Kidney tubule cell (primary cell): ENCODE measurements around the gene SLC22A17.
"Not testable (repeated sequence)": the region's sequence is repeated elsewhere in the genome, so short reads cannot be mapped to it uniquely, and the experiment has no call there.

Experiments
- DNase-seq: peaks from one replicate; pipeline ENCODE4 v3.0.0-alpha.2; 2018; ENCODE audit warnings: low spot score

Gene SLC22A17

DNA sequence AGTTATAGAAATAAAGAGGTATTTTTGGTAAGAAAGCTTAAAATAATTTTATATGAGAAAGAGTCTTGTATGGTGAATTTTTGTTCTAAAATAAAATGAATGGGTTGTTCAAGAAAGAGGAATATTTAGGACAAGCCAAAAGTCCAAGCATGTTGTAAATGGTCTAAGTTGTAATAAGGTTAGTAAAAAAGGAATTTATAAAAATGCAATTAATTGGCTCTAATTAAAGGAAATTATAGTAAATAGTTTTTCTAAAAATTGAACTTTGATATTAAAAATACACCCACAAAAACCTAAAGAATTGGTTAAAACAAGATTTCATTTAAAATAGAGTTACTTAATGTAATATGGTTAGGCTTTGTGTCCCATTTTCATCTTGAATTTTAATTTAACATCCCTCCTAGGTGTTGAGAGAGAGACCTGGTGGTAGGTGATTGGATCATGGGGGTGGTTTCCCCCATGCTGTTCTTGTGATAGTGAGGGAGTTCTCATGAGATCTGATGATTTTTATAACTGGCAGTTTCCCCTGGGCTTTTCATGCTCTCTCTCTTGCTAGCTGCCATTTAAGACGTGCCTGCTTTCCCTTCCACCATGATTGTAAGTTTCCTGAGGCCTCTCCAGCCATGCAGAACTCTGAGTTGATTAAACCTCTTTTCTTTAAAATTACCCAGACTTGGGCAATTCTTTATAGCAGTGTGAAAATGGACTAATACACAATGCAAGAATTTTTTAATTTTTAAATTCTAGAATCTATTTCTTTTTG, 13.0 kb downstream of the SLC22A17 start:
- DNase-seq: no peak

DNA sequence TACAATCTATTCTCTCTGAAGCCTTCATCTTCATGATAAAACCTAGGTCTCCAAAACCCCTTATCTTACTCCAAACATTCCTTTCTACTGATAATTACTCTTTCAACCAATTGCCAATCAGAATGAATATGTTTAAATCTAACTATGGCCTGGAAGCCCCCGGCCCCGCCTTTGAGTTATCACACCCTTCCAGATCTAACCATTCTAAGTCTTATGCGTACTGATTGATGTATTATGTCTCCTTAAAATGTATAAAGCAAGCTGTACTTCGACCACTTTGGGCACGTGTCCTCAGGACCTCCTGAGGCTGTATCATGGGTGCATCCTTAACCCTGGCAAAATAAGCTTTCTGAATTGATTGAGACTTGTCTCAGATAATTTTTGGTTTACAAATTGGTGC, 17.1 kb downstream of the SLC22A17 start:
- DNase-seq: no peak

DNA sequence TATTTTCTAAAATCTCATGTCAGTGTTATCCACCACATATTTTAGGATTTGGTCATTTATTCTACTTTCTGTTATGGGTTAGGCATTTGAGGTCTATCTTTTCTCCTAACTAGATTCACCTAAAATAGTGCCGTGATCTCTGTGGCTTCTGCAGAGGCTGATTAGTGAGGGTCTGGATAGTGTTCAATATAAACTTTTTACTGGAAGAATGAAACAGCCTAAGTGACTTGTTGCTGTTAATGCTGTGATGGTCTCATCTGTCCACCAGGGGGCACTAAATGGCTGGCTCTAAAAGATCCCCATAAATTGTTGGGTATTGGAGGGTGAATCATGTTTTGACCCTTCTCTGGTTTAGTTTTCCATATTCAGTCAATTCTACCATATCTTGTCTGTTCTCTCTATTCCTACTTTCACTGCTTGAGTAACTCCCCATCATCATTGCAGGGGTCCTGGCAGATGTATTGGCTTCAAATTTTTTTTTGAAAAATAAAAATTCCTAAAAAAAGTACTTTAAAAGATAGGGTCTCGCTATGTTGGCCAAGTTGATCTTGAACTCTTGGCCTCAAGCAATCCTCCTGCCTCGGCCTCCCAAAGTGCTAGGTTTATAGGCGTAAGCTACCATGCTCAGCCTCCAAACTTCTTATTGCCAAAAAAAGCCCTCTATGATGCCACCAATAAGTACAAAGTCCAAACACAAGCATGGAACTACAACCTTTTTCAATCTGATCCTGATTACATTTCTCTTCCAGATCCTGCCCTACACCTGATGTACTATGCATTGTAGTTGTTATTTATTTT, 24.5 kb downstream of the SLC22A17 start:
- DNase-seq: peak; percentile 71

DNA sequence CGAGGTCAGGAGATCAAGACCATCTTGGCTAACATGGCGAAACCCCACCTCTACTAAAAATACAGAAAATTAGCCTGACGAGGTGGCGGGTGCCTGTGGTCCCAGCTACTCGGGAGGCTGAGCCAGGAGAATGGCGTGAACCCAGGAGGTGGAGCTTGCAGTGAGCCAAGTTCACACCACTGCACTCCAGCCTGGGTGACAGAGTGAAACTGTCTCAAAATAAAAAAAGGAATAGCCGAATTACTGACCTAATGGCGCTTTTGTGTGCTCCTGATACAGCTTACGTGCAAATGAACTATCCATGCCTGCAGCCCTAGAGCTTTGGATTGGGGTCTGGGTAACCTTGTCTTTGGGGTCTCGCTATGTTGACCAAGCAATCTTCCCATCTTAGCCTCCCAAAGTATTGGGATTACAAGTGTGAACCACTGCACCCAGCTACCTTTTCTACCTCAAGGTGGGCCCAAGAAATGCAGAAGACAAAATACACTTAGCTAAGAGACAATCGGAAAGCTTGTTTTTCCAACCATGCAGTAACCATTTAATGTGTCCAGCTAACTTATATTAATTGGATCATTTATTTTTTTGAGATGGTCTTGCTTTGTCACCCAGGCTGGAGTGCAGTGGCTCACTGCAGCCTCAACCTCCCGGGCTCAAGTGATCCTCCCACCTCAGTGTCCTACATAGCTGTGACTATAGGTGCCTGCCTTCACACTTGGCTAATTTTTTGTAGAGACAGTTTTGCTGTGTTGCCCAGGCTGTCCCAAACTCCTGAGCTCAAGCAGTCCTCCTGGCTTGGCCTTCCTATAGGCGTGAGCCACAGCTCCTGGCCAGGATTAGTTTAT, 26.0 kb downstream of the SLC22A17 start:
- DNase-seq: no peak

DNA sequence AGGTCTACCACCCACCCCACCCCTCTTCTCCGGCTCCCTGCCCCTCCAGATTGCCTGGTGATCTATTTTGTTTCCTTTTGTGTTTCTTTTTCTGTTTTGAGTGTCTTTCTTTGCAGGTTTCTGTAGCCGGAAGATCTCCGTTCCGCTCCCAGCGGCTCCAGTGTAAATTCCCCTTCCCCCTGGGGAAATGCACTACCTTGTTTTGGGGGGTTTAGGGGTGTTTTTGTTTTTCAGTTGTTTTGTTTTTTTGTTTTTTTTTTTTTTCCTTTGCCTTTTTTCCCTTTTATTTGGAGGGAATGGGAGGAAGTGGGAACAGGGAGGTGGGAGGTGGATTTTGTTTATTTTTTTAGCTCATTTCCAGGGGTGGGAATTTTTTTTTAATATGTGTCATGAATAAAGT, 26.9 kb downstream of the SLC22A17 start:
- not testable (repeated sequence) for DNase-seq

DNA sequence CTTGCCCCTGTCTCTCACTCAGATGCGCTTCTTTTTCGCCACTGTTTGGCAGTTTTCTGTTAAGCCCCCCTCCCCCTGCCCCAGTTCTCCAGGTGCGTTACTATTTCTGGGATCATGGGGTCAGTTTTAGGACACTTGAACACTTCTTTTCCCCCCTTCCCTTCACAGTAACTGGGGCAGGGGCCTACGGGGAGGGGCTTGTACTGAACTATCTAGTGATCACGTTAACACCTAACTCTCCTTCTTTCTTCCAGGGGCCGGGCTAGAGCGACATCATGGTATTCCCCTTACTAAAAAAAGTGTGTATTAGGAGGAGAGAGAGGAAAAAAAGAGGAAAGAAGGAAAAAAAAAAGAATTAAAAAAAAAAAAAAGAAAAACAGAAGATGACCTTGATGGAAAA, 27.7 kb downstream of the SLC22A17 start:
- DNase-seq: no peak

DNA sequence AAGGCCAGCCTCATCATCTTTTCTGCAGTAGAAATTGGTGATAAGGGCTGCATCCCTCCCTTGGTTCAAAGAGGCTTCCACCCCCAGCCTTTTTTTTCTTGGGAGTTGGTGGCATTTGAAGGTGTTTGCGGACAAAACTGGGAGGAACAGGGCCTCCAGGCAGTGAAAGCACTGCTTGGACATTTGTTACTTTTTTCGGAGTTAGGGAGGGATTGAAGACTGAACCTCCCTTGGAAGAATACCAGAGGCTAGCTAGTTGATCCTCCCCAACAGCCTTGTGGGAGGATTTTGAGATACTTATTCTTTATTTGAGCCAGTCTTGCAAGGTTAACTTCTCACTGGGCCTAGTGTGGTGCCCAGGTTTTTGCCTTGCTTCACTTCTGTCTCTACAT, 28.2 kb downstream of the SLC22A17 start:
- no peak for DNase-seq

DNA sequence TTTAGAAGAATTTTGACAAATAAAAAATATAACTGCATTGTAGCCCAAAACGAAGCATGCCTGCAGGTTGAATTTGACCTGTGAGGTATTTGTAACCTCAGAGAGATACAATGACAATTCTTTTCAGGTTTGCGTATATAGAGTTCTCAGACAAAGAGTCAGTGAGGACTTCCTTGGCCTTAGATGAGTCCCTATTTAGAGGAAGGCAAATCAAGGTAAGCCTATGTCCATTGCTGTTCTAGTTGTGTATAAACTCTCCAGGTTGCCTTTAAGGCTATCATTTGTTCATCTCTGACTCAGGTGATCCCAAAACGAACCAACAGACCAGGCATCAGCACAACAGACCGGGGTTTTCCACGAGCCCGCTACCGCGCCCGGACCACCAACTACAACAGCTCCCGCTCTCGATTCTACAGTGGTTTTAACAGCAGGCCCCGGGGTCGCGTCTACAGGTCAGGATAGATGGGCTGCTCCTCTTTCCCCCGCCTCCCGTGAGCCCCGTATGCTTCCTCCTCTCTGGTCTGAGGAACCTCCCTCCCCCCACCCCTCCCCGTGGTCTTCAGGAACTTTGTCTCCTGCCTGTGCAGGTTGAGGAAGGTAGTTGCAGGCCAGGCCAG, 28.7 kb downstream of the SLC22A17 start:
- DNase-seq: no peak

DNA sequence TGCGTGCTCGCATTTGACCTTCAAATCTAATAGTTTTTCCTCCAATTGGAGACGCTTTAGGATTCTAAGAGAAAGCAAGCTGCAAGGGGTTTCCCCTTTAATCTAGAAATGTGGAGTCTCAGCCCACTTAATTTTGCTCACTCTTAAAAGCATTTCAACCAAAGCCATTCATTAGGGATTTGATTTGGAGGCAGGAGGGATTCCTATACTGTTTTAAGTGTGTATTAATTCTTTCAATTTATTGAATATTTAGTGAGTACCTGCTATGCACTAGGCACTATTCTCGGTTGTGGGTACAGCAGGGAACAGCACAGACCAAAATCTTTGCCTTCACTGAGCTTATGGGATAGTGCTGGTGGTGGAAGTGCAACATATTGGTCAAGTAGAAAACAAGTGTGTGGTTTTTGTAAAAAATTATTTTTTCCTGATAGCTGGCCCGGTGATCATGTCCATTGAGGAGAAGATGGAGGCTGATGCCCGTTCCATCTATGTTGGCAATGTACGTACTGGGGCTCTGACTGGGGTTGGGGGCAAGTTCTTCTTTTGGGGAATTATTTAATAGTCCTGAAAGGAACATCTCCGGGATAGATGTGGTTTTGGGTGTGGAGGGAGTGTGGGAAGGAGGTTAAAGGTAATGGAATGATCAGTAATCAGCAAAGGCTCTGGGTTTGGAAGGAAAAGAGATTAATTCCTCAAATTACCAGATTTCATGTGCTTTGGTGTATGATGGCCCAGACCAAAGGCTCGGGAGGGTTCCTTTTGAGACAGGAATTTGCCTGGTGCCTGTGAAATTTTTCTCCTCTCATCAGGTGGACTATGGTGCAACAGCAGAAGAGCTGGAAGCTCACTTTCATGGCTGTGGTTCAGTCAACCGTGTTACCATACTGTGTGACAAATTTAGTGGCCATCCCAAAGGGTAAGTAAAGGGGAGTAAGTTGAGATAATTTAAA, 29.8 kb downstream of the SLC22A17 start:
- peak; percentile 34 for DNase-seq

DNA sequence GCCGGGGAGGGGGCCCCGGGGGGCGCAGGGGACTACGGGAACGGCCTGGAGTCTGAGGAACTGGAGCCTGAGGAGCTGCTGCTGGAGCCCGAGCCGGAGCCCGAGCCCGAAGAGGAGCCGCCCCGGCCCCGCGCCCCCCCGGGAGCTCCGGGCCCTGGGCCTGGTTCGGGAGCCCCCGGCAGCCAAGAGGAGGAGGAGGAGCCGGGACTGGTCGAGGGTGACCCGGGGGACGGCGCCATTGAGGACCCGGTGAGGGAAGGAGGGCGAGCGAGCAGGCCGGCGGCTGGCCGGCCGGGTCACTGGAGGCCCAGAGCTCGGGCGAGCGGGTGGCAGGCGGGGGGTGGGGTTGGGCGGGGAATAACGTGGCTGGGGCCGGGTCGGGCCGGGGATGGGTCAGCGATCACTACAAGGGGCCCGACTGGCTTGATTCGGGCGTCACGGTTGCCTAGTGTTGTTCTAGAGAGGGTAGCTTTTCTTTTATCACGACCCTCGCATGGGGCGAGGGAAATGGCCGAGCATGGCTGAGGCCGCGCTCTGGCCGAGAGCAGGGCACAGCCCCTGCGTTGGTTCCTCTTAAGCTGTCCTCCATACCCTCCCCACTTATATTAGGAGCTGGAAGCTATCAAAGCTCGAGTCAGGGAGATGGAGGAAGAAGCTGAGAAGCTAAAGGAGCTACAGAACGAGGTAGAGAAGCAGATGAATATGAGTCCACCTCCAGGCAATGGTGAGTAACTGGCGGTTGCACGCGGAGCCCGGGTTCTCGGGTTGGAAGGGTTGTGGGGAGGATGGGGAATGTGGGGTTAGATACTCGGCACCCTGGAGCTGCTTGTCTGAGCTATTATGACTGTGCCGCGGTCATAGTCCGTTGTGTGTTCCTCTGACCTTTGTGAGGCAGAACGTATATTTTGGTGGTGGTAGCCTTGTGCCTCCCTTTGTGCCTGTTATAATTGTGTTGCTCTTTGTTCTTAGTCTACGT, 30.8 kb downstream of the SLC22A17 start:
- DNase-seq: peak; percentile 76

DNA sequence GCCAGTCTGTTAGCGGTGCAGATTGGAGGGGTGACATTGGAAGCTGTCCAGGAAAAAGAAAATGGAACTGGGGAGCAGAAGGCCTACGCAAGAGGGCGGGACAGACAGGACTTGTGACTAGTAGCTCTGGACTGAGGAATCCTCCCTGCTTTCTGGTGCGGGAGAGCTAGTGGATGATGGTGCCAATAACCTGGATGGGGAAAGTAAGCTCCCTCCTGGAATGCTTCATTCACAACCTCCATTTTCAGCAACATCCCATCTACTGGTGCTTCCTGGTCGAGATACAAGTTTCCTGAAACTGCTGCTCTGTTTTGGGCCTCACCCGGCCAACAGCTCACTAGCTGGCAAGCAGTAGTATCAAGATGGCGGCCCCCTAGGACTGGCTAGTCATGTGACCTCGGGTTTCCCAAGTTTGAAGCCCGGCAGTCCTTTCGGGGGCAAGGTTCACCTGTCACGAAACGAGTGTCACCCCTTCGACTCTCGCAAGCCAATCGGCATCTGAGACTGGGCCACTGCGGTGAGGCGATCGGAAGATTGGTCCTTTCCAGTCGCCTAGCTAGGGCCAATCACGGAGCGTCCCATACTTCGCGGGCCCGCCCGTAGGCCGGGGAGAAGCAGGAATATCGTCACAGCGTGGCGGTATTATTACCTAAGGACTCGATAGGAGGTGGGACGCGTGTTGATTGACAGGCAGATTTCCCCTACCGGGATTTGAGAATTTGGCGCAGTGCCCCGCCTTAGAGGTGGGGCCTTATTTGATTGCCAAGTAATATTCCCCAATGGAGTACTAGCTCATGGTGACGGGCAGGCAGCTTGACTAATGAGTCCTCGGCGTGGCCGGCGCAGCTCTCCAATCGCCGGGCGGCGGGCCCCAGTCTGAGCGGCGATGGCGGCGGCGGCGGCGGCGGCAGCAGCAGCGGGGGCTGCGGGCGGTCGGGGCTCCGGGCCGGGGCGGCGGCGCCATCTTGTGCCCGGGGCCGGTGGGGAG, 31.8 kb downstream of the SLC22A17 start, which contains the start of gene PABPN1:
TSS of gene PABPN1 (plus strand) at position 874 of the 988 bp plus-strand sequence. CDS start at position 887, 13 bp downstream.
- DNase-seq: peak; percentile 100

DNA sequence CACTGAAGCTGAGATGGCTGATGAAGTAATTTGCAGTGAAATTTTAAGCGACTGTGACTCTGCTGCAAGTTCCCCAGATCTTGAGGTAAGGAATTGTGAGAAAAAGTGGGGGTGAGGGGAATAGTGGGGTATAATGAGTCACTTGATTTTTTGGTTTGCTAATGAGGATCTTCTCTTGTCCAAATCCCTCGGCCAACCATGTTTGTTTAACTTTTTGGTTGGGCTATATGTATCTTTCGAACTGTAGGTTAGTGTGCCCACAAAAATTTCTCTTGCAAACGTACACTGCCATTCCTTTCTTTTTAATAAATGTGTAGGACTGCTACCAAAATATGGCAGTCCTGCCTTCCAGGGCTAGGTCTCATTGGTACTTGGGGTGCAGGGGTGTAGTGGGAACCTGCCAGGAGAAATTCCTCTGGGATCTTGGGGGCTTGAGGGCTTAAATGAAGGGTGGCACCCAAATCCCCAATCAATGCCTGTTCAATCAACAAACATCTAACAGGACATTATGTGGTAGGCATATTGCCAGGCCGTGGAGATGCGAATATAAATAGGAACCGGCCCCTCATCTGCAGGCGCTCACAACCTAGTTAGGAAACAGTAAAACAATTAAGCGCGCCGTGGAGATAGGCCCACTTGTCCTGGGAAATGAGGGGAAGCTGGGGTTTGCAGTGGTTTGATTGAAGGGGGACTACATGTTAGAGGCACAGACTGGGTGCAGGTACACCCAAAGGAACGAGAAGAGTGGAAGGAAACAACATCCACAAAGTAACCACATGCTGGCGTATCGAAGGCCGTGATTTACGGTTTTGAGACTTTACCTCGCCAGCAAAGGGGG, 32.7 kb downstream of the SLC22A17 start:
- no peak for DNase-seq

DNA sequence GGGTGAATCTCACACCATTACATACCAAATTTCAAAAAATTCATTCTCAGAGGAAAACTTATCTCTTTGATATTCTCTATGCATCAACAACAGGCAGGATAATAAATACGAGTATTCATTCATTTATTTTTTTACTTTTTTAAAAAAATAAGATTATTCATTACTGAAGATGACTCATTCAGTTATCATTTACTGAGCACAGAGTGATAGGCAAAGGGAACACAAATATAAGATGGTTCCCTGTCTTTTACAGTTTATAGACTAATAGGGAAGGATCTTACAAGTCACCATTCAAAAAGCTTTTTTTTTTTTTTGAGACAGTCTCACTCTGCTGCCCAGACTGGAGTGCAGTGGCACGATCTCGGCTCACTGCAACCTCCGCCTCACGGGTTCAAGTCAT, 36.4 kb downstream of the SLC22A17 start:
- no peak for DNase-seq

DNA sequence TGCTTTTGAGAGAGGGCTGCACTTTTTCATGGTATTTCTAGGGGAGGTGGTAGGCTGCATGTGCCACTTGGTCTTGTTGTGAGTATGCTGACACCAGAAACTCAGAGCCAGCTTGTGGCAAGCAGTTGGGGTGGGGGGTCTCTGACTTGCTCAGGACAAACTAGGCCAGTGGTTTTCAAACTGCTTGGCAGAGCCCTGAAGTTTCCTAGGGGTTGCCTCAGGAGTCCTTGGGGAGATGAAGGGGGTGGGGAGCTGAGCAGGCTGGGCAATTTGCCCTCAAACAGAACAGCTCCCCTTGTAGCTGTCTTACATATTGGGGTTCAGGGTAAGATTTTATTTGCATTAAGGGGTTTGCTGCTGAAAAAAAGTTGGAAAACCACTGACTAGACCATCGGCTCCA, 42.1 kb downstream of the SLC22A17 start:
- DNase-seq: no peak

DNA sequence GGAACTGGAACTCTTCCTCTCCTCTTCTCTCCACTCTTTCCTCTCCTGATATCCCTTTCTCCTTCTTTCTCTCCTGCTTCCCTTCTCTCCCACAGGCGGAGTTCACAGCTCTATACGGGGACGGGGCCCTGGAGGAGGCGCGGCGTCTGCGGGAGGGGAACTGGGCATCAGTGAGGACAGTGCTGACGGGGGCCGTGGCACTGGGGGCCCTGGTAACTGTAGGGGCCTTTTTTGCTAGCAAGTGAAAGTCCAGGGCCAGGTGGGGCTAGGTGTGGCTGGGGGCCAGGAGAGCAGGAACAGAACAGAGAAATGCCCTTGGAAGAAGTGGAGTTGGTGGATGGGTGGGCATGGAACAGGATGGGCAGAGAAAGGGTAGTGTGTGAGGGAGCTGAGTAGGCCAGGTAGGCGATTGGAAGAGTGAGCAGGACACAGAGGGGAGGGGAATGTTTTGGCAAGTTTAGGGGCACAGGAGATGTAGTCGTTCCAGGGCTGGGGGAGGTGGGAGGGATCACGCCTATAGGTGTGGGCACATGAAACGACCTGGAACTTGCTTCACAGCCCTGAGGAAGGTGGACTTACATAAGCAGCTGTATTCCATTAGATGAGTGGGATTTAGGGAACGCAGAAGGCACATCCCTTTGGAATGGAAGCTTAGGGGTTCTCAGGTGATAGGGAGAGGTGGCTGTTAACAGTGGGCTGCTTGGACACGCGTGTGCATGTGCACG, 43.8 kb downstream of the SLC22A17 start:
- DNase-seq: no peak
